GM18507 (cell line): ENCODE measurements around the gene PCYOX1L.

Source experiments
- DNase-seq: peaks from one replicate; pipeline ENCODE4 v3.0.0; 2011; ENCODE audit warnings: low read depth; ENCODE audit not compliant: insufficient read length; ENCODE audit errors: extremely low spot score
- FAIRE-seq: peaks from 2 replicates; lab custom pipeline; 2011; peaks lifted over from hg19 to GRCh38; lab: Jason Lieb, UNC

Gene PCYOX1L

GRCh38 chr5:149403923-149404745 is 46.3 kb downstream of the PCYOX1L start:
- no peak for FAIRE-seq
- no peak for DNase-seq

GRCh38 chr5:149404746-149405549 is 47.1 kb downstream of the PCYOX1L start:
- no peak for FAIRE-seq
- no peak for DNase-seq

- no peak for DNase-seq
- FAIRE-seq, result no peak
These were observed 47.8 kb downstream of the PCYOX1L start for GRCh38 chr5:149405550-149406202.

GRCh38 chr5:149406203-149406978 is 48.5 kb downstream of the PCYOX1L start:
- no peak for FAIRE-seq

GRCh38 chr5:149406979-149407306 is 49.1 kb downstream of the PCYOX1L start:
- DNase-seq (no peak), FAIRE-seq (no peak)

More at GRCh38 chr5:149406203-149406978, 48.5 kb downstream of the PCYOX1L start:
- no peak for DNase-seq

- no peak for FAIRE-seq
- no peak for DNase-seq
These were observed 49.7 kb downstream of the PCYOX1L start for GRCh38 chr5:149407323-149408251.

GRCh38 chr5:149408252-149409099 is 50.6 kb downstream of the PCYOX1L start:
- FAIRE-seq (no peak), DNase-seq (no peak)

GRCh38 chr5:149409268-149409948 is 51.6 kb downstream of the PCYOX1L start:
- FAIRE-seq, result no peak
- DNase-seq, result no peak

- no peak for DNase-seq
- no peak for FAIRE-seq
These were observed 52.2 kb downstream of the PCYOX1L start for GRCh38 chr5:149410071-149410470.

- DNase-seq (no peak), FAIRE-seq (no peak)
These were observed 53.0 kb downstream of the PCYOX1L start for GRCh38 chr5:149410721-149411432.

- no peak for DNase-seq
- FAIRE-seq, result no peak
These were observed 54.1 kb downstream of the PCYOX1L start for GRCh38 chr5:149411738-149412519.

GRCh38 chr5:149412783-149413476 is 55.1 kb downstream of the PCYOX1L start:
- DNase-seq, result no peak

GRCh38 chr5:149413477-149414210 is 55.8 kb downstream of the PCYOX1L start:
- FAIRE-seq (no peak), DNase-seq (no peak)

More at GRCh38 chr5:149412783-149413476, 55.1 kb downstream of the PCYOX1L start:
- FAIRE-seq, result no peak

- FAIRE-seq (no peak), DNase-seq (no peak)
These were observed 56.7 kb downstream of the PCYOX1L start for GRCh38 chr5:149414405-149415065.
